MM.1S (cell line): Measurements from ENCODE around the gene ASMT.

Experiments used
- DNase-seq: peaks from one replicate; pipeline ENCODE4 v3.0.0-alpha.2; 2015
- H2AFZ ChIP-seq: fragments of 300-600 bp; sonication (generic); 2 replicates; pipeline ENCODE4 v1.6.0; 2016; ENCODE audit warnings: antibody characterized with exemption, low read length
- H3F3A ChIP-seq: fragments of 300-600 bp; sonication (generic); 2 replicates; pipeline ENCODE4 v1.6.1; 2016; ENCODE audit warnings: mild to moderate bottlenecking, antibody characterized with exemption, low read length, moderate library complexity, mixed read lengths; ENCODE audit not compliant: insufficient read depth
- H3K27ac ChIP-seq: fragments of 300-600 bp; sonication (generic); 2 replicates; pipeline ENCODE4 v1.5.1; 2016; ENCODE audit warnings: mild to moderate bottlenecking, low read length
- H3K27me3 ChIP-seq: fragments of 300-600 bp; sonication (generic); replicated peaks from 2 replicates; pipeline ENCODE4 v1.6.0; 2016; ENCODE audit warnings: low read length; ENCODE audit not compliant: insufficient read depth
- H3K36me3 ChIP-seq: fragments of 300-600 bp; sonication (generic); replicated peaks from 2 replicates; pipeline ENCODE4 v1.6.1; 2016; ENCODE audit warnings: mild to moderate bottlenecking, low read length, mixed read lengths; ENCODE audit not compliant: insufficient read depth
- H3K4me1 ChIP-seq: fragments of 300-600 bp; sonication (generic); 2 replicates; pipeline ENCODE4 v1.6.1; 2016; ENCODE audit warnings: low read length, mixed read lengths
- H3K4me2 ChIP-seq: fragments of 300-600 bp; sonication (generic); 2 replicates; pipeline ENCODE4 v1.6.0; 2016; ENCODE audit warnings: low read depth, low read length
- H3K4me3 ChIP-seq: fragments of 300-600 bp; sonication (generic); 2 replicates; pipeline ENCODE4 v1.5.1; 2016; ENCODE audit warnings: low read length, mixed read lengths
- H3K79me2 ChIP-seq: fragments of 300-600 bp; sonication (generic); 2 replicates; pipeline ENCODE4 v1.6.1; 2016; ENCODE audit warnings: mixed run types, low read length, mixed read lengths
- H3K9ac ChIP-seq: fragments of 300-600 bp; sonication (generic); 2 replicates; pipeline ENCODE4 v1.6.1; 2016; ENCODE audit warnings: low read length, mixed read lengths
- H3K9me2 ChIP-seq: fragments of 300-600 bp; sonication (generic); replicated peaks from 2 replicates; pipeline ENCODE4 v1.6.1; 2016; ENCODE audit warnings: mild to moderate bottlenecking, low read length, mixed read lengths; ENCODE audit not compliant: insufficient read depth
- H3K9me3 ChIP-seq: fragments of 300-600 bp; sonication (generic); replicated peaks from 2 replicates; pipeline ENCODE4 v1.6.1; 2016; ENCODE audit warnings: mild to moderate bottlenecking, low read length, mixed read lengths; ENCODE audit not compliant: insufficient read depth
- H4K20me1 ChIP-seq: fragments of 300-600 bp; sonication (generic); 2 replicates; pipeline ENCODE4 v1.6.1; 2016; ENCODE audit warnings: mild to moderate bottlenecking, low read length, moderate library complexity, mixed read lengths; ENCODE audit not compliant: insufficient read depth
- EZH2 ChIP-seq: fragments of 300-600 bp; sonication (generic); optimal IDR thresholded peaks from 2 replicates; pipeline ENCODE3; 2017; ENCODE audit warnings: low read depth, mild to moderate bottlenecking, antibody characterized with exemption, low read length, mixed read lengths
- EZH2phosphoT487 ChIP-seq: fragments of 300-600 bp; sonication (generic); IDR thresholded peaks from 2 replicates; pipeline ENCODE4 v1.6.1; 2018; ENCODE audit warnings: antibody characterized with exemption, low read length
- TF ChIP-seq, protein P1 (sequence below): fragments of 300-600 bp; sonication (generic); IDR thresholded peaks from 2 replicates; pipeline ENCODE4 v1.5.1; 2016; ENCODE audit warnings: antibody characterized with exemption, low read length, mixed read lengths

The ASMT gene

GRCh38 chrX:1686642-1687041 lies 71.8 kb downstream of the ASMT start:
- Histone ChIP-seq H3K9me2 (no peaks in the 10 kb centered on the region), H3K4me2 (no peak overlapping the region), H4K20me1 (no peaks in the 10 kb centered on the region), H3K4me1 (no peaks in the 10 kb centered on the region), H3K27ac (no peak overlapping the region), H3K79me2 (no peaks in the 10 kb centered on the region), H2AFZ (no peak overlapping the region), H3K27me3 (no peaks in the 10 kb centered on the region), H3F3A (no peaks in the 10 kb centered on the region), H3K4me3 (no peak overlapping the region), H3K9me3 (no peaks in the 10 kb centered on the region), H3K9ac (no peak overlapping the region), H3K36me3 (no peaks in the 10 kb centered on the region)
- TF ChIP-seq EZH2phosphoT487: no peak
- no peak for TF ChIP-seq EZH2
- TF ChIP-seq, protein P1, sequence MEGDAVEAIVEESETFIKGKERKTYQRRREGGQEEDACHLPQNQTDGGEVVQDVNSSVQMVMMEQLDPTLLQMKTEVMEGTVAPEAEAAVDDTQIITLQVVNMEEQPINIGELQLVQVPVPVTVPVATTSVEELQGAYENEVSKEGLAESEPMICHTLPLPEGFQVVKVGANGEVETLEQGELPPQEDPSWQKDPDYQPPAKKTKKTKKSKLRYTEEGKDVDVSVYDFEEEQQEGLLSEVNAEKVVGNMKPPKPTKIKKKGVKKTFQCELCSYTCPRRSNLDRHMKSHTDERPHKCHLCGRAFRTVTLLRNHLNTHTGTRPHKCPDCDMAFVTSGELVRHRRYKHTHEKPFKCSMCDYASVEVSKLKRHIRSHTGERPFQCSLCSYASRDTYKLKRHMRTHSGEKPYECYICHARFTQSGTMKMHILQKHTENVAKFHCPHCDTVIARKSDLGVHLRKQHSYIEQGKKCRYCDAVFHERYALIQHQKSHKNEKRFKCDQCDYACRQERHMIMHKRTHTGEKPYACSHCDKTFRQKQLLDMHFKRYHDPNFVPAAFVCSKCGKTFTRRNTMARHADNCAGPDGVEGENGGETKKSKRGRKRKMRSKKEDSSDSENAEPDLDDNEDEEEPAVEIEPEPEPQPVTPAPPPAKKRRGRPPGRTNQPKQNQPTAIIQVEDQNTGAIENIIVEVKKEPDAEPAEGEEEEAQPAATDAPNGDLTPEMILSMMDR: no peak
- no peak for DNase-seq
